Sigmoid colon (tissue), 4 donors: ENCODE measurements around the gene EPN3.

ENCODE experiments used
- POLR2A ChIP-seq, 2 donors: fragments of 450-650 bp; IDR thresholded peaks; one replicate each; pipeline ENCODE4 v1.6.1; 2016; ENCODE audit warnings: antibody characterized with exemption in 2 of 2, mild to moderate bottlenecking in 2 of 2, moderate library complexity in 2 of 2
- POLR2AphosphoS5 ChIP-seq, 4 donors: sonication (generic); formaldehyde crosslinking; IDR thresholded peaks; one replicate each; pipeline ENCODE4 v1.6.1; 2017; ENCODE audit warnings: antibody characterized with exemption in 4 of 4
- TF ChIP-seq, protein P1 (sequence below), 4 experiments: fragments of 450-650 bp in 3 of 4; fragments of 200-600 bp in 1 of 4; IDR thresholded peaks; one replicate each; pipeline ENCODE4 v1.5.1; 2016 to 2019; ENCODE audit warnings: antibody characterized with exemption in 4 of 4, mild to moderate bottlenecking in 3 of 4, moderate library complexity in 2 of 4

DNA sequence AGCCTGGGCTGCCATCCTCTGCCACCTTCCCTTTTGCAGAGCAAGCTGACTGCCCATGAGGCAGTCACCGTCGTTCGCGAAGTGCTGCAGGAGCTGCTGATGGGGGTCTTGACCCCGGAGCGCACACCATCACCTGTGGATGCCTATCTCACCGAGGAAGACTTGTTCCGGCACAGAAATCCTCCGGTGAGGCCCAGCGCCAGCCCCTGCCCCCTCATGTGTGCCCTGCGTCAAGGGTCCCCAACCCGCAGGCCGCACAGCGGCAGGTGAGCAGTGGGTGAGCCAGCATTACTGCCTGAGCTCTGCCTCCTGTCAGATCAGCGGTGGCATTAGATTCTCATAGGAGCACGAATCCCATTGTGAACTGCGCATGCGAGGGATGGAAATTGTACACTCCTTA is 7.7 kb upstream of the EPN3 start:
- TF ChIP-seq POLR2A (IDR thresholded peaks at IDR 0.05) (no peak), POLR2AphosphoS5 (IDR thresholded peaks at IDR 0.05) (no peak)
- TF ChIP-seq, protein P1, sequence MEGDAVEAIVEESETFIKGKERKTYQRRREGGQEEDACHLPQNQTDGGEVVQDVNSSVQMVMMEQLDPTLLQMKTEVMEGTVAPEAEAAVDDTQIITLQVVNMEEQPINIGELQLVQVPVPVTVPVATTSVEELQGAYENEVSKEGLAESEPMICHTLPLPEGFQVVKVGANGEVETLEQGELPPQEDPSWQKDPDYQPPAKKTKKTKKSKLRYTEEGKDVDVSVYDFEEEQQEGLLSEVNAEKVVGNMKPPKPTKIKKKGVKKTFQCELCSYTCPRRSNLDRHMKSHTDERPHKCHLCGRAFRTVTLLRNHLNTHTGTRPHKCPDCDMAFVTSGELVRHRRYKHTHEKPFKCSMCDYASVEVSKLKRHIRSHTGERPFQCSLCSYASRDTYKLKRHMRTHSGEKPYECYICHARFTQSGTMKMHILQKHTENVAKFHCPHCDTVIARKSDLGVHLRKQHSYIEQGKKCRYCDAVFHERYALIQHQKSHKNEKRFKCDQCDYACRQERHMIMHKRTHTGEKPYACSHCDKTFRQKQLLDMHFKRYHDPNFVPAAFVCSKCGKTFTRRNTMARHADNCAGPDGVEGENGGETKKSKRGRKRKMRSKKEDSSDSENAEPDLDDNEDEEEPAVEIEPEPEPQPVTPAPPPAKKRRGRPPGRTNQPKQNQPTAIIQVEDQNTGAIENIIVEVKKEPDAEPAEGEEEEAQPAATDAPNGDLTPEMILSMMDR (IDR thresholded peaks at IDR 0.05) = no peak
